GM12878 (cell line): ENCODE results near the gene ATL1. TPM values are rescaled to one million over a fixed set of nuclear protein-coding genes. Genes with fewer than 3 reads are reported as not detected.

Experiments used
- BMI1 ChIP-seq: fragments of 450-650 bp; IDR thresholded peaks from 2 replicates; pipeline ENCODE4 v1.6.1; 2016; ENCODE audit warnings: mild to moderate bottlenecking, moderate library complexity, borderline replicate concordance
- CBX5 ChIP-seq: sonication (generic); IDR thresholded peaks from 2 replicates; pipeline ENCODE4 v1.6.1; 2016; ENCODE audit warnings: low read depth, moderate library complexity, mild to moderate bottlenecking, inconsistent platforms
- E2F8 ChIP-seq: fragments of 450-650 bp; IDR thresholded peaks from 2 replicates; pipeline ENCODE4 v1.6.1; 2018; ENCODE audit warnings: mild to moderate bottlenecking, low read depth, moderate library complexity; ENCODE audit not compliant: partially characterized antibody
- HCFC1 ChIP-seq: fragments of 150-350 bp; IDR thresholded peaks from 2 replicates; pipeline ENCODE4 v1.6.1; 2014; ENCODE audit warnings: low read length
- HDAC6 ChIP-seq: fragments of 200-600 bp; sonication (generic); IDR thresholded peaks from one replicate; pipeline ENCODE4 v1.8.0; 2017; ENCODE audit warnings: antibody characterized with exemption; ENCODE audit not compliant: unreplicated experiment
- KLF5 ChIP-seq: fragments of 450-650 bp; IDR thresholded peaks from 2 replicates; pipeline ENCODE4 v1.6.1; 2014; ENCODE audit warnings: mild to moderate bottlenecking; ENCODE audit not compliant: partially characterized antibody
- ZBTB40 ChIP-seq: fragments of 450-650 bp; IDR thresholded peaks from 2 replicates; pipeline ENCODE4 v1.6.1; 2016; ENCODE audit warnings: mild to moderate bottlenecking, moderate library complexity, borderline replicate concordance
- polyA plus RNA-seq, 11 experiments: library from polyadenylated mRNA; depleted of rRNA in 4 of 11; unstranded in 6 of 11; stranded (reverse) in 5 of 11; fragments of >200 nt; fragmentation: Nextera tagmentation in 4 of 11; fragmentation: Illumina TruSeq in 1 of 11; extraction: Ambion mirVana in 4 of 11; extraction: Trizol in 1 of 11; gene quantifications; 1 replicate in 1 of 11; 2 replicates in 10 of 11; pipeline versions ENCODE4 v1.2.1 to v1.2.3, GENCODE V29; 2011 to 2016; ENCODE audit warnings: inconsistent platforms in 2 of 11, missing spikeins in 2 of 11, low read depth in 1 of 11
- total RNA-seq, 4 experiments: library from RNA; depleted of rRNA in 3 of 4; stranded (reverse); fragments of >200 nt in 3 of 4; fragmentation: Illumina TruSeq in 1 of 4; extraction: Trizol in 1 of 4; gene quantifications; 2 replicates each; pipeline versions ENCODE4 v1.2.1 to v1.2.3, GENCODE V29; 2013 to 2021

The ATL1 gene
- total and polyA plus RNA-seq, 10 of the 15 experiments (the other 5 are each of a cell fraction or from before 2014, with no cell fraction given): 0.11 to 1.2 (median 0.58) TPM; not detected in 1

DNA sequence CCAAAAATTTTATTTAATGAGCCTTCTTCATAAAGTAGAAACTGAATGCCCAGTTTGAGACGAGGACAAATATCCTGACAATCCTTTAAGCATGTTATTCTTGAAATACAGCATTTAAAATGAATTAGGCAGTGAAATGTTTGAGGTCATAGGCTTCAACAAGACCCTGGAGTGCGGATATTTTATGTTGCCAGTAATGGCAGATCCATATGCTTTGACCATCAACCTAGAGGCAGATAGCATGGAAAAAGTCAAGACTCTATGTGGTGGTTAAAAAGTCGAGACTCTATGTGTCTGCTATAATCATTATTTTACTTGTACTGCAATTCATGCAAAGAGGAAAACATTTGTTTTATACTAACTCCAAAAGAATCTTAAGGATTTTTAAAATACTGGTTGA lies 25.5 kb upstream of the ATL1 start (continued):
- TF ChIP-seq ZBTB40 (no peak), HCFC1 (no peak), BMI1 (no peak), KLF5 (no peak), E2F8 (no peak), HDAC6 (no peak), CBX5 (no peak)
